G401.6 (cell line): Measurements from ENCODE around the gene CRKL.
"Not testable (repeated sequence)": the region's sequence is repeated elsewhere in the genome, so short reads cannot be mapped to it uniquely, and the experiment has no call there.

ENCODE experiments used
- FAIRE-seq: peaks from 2 replicates; lab custom pipeline; 2012; peaks lifted over from hg19 to GRCh38; lab: Jason Lieb, UNC

CRKL gene

DNA sequence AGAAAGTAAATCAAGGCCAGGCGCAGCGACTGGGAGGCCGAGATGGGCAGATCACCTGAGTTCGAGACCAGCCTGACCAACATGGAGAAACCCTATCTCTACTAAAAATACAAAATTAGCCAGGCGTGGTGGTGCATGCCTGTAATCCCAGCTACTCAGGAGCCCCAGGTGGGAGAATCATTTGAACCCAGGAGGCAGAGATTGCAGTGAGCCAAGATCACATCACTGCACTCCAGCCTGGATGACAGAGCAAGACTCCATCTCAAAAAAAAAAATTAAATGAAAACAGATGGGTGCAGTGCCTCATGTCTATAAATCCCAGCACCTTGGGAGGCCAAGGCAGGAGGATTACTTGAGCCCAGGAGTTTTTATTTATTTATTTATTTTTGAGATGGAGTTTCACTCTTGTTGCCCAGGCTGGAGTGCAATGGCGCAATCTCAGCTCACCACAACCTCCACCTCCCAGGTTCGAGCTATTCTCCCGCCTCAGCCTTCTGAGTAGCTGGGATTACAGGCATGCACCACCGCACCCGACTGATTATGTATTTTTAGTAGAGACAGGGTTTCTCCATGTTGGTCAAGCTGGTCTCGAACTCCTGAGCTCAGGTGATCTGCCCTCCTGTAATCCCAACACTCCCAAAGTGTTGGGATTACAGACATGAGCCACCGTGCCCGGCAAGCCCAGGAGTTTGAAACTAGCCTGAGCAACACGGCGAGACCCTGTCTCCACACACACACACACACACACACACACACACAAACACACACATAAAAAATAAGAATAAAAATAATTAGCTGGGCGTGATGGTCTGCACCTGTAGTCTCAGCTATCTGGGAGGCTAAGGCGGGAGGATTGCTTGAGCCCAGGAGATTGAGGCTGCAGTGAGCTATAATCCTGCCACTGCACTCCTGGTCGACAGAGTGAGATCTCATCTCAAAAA is 15.8 kb upstream of the CRKL start:
- FAIRE-seq = not testable (repeated sequence)

DNA sequence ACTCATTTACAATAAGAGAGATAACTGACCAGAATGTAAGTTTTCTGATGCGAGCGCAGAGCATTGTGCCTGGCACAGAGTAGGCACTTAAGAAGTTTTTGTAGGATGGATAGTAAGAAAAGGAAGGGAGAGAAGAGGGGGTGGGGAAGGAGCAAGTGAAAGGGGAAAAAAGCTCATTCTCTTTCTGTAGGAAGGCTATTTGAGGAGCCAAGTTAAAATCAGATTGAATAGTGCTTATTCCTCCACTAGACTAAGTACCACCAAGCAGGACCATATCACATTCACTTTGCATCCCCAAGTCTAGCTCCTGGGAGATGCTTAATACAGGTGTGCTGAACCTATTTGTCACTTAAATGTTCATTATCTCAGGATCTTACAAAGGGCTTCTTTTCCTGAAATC is 14.1 kb upstream of the CRKL start:
- no peak for FAIRE-seq

DNA sequence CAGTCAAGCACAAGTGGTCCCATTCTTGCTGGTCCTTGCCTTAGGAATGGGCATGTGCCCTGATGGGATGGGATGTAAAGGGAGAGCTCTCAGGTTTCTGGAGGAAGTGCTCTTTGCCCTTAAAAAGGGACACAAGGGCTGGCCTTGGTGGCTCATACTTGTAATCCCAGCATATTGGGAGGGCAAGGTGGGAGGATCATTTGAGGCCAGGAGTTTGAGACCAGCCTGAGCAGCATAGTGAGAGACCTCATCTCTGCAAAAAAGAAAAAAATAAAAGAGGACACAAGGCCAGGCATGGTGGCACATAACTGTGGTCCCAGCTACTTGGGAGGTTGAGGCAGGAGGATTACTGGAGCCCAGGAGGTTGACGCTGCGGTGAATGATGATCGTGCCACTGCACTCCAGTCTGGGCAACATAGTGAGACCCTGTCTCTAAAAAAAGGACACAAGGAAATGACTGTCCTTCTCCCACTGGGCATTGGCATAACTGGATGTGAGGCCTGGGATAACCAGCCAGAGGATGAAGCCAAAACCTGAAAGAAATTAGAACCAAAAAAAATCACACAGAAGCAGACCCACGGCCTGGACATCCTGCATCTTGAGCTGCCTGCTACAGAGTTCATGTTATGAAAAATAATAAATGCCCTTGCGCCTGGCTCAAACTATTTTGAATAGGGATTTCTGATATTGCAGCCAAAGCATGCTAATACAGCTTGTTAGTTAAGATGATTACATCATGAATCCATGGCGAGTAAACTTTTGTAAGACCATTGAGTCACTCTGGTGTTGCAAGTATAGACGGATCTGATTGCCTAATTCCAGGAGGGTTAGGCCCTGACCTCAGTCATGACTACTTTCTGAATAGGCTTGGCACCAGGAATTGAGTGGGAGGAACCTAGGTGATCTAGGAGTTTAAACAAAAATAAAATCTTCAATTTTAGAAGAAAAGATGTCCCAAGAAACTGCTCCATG is 12.9 kb upstream of the CRKL start:
- FAIRE-seq = no peak

DNA sequence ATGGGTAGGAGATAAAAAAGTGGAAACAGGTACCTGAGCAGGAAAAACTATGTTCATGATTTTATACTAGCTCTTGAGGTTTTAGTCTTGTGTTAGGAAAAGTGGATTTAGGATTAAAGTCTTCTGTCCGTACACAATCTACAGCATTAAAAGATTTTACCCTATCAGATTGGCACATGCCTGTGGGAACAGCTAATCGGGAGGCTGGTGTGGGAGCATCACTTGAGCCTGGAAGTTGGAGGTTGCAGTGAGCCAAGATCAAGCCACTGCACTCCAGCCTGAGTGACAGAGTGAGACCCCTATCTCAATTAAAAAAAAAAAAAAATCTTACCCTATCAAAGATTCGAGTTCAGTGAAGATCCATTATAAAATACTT is 12.2 kb upstream of the CRKL start:
- no peak for FAIRE-seq

DNA sequence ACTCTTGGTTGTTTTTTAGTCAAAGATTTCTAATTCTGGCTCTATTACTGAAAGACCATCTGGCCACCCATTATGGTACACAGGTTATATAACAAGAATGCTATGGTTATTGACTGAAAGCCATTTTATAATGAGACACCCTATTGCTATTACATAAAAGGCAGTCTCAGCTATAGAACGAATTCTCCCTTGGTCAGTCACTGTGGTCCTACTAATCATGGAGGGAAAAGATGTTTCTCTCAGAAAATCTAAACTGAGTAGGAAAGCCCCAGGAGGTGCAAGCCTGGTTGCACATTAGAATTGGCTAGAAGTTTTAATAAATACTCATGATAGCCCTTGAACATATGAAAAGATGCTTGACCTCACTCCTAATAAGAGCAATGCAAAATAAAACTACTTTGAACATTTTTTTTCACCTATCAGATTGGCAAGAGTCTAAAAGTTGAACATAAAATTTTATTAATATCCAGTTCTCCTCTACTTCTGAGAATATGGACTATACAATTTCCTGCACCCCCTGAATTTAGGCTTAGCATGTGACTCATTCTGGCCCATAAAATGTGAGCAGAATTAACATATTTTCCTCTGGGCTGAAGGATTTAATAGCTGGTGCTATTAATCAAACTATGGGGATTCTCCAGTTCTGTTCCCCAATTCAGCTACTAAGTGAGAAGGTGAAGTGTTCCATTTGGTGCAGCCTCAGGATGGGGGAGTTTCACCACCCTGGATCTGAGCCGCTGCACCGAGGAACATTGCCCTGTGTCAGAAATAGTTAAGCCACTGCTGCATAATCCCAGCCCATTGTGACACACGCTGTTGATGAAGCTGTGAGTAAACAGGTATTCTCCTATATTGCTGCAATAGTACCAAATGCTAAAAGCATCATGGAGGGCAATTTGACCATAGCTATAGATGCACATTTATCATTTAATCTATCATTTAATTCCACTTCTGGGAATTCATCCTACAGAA is 11.5 kb upstream of the CRKL start:
- no peak for FAIRE-seq

DNA sequence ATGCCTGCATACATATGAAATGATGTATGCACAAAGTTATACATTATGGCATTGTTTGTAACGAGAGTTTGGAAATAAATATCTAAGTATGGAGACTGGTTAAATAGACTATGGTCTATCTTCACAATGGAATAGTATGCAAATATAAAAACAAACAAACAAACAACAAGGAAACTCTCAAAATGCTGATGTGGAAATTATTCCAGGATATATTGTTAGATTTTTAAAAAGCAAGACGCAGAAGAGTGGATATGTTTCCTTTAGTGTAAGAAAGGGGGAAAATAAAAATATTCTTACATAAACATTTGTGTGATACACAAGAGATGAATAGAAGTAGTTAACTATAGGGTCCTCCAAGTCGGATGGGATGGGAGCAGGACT is 10.8 kb upstream of the CRKL start:
- FAIRE-seq = peak; percentile 23

DNA sequence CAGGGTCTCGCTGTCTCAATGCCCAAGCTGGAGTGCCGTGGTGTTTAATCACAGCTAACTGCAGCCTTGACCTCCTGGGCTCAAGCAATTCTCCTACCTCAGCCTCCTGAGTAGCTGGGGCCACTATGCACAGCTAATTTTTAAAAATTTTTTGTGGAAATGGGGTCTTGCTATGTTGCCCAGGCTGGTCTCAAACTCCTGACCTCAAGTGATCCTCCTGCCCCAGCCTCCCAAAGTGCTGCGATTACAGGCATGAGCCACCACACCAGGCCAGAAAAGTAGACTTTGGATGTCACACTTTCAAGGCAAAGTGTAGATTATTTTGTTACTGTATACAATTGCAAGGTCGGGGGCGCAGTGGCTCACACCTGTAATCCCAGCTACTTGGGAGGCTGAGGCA is 8.5 kb upstream of the CRKL start:
- FAIRE-seq = not testable (repeated sequence)

DNA sequence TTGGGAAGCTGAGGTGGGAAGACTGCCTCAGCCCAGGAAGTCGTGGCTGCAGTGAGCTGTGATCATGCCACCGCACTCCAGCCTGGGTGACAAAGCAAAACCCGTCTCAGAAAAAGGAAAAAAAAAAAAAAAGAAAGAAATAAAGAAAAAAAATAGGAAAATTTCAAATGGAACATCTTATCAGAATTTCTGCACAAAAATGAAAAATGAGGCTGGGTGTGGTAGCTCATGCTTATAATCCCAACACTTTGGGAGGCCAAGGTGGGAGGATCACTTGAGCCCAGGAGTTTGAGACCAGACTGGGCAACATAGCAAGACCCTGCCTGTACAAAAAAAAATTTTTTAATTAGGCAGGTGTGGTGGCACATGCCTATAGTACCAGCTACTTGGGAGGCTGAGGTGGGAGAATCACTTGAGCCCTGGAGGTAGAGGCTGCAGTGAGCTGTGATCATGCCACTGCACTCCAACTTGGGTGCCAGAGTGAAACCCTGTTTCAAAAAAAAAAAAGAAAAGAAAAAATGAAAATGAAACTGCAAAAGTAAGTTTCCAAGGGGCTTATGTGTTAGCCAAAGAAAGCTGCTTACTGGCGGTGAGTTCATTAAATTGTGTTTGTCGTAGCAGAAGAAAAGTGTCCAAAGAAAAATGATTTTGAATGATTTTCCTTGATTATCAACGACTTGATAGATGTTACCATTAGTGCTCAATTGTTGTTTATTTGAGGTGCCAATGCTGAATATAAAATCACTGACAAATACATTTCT is 7.5 kb upstream of the CRKL start:
- FAIRE-seq = no peak

DNA sequence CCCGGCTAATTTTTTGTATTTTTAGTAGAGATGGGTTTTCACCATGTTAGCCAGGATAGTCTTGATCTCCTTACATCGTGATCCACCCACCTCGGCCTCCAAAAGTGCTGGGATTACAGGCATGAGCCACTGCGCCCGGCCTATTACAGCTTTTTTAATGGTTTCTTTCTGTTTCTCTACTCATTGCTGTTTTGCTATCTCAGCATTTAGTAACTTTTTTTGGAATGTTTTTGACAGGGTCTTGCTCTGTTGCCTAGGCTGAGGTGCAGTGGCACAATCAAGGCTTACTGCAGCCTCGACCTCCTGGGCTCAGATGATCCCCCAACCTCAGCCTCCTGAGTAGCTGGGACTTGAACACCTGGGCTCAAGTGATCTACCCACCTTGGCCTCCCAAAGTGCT is 4.7 kb upstream of the CRKL start:
- no peak for FAIRE-seq

DNA sequence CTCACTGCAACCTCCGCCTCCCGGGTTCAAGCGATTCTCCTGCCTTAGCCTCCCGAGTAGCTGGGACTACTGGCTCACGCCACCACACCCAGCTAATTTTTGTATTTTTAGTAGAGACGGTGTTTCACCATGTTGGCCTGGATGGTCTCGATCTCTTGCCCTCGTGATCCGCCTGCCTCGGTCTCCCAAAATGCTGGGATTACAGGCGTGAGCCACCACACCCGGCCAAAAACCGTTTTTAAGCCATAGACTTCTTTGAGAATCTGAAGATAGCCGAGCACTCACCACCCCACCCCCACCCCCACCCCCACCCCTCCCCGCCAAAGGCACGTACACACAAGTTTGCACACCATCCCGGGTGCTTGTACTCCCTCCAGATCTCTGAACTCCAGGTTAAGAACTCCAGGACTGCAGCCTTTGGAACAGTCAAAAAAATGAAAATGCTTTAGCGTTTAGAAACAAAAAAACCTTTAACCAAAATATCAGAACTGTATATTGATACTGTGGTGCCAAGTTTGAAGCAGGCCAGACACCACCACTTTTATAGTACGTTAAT is 1.5 kb downstream of the CRKL start:
- no peak for FAIRE-seq

DNA sequence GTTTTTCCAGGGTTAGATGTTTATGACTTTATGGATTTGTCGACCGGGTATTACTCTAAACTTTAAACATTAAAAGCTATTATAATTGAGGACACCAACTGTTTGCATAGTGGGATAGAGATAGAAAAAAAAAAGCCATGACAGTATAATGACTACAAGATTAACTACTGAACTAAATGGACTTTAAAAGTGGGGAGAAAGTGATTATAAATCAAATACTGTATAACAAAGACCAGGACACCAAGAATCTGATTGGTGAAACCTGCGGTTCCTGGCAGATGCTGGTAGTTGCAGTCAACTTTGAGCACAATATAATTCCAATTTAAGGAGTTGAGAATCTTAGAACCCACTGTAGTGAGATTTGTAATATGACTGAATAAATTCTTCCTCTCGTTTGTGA is 2.5 kb downstream of the CRKL start:
- FAIRE-seq = no peak

DNA sequence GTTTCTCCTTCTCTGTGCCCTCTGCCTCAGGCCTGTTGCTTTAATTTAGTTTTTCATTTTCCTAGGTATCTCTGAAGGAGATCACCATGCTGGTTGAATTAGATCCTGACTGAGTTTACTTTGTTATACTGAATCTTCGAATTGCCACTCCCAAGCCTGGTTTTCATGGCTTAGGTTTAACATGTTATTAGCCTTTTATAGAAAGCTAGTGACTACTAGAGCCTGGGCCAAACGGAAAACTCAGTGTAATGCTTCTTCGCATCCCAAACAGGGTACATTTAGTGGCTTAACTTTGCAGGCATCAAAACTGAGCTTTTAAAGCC is 3.6 kb downstream of the CRKL start:
- no peak for FAIRE-seq

DNA sequence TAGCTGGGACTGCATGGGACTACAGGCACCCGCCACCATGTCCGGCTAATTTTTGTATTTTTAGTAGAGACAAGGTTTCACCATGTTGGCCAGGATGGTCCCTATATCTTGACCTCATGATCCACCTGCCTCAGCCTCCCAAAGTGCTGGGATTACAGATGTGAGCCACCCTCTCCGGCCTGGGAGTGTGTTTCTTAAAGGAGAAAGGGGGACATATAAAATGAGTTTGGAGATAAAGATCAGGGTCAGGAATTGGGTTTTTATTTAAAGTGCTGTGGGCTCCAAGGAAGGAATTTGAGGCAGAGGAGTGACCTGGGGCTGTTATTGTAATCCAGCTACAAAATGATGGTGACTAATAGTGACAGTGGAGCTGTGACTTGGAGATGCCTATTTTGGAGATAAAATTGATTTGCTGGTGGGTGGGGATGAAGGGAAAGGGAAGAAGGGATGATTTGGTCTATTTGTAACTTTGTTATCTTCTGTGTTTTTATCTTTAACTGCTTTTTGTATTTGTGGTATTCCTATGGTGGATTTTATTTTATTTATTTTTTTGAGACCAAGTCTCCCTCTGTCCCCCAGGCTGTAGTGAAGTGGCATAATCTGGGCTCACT is 5.0 kb downstream of the CRKL start:
- FAIRE-seq = no peak

DNA sequence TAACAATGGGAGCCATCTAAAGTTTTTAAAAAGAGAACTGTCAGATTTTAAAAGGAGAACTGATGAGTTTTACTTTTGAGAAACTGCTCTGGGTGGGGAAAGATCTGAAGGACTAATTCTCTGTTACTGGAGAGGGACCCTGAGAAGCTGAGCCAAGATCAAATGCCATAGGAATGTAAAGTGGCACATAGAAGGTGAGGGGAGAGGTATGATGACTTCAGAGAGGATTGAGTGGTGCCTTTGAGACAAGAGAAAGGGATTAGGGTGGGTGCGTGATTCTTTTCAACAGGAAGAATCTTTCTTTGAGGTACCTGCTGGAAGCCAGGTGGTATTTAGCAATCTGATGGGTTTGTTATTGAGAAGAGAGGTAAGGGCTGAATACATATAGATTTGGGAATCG is 9.0 kb downstream of the CRKL start:
- no peak for FAIRE-seq

DNA sequence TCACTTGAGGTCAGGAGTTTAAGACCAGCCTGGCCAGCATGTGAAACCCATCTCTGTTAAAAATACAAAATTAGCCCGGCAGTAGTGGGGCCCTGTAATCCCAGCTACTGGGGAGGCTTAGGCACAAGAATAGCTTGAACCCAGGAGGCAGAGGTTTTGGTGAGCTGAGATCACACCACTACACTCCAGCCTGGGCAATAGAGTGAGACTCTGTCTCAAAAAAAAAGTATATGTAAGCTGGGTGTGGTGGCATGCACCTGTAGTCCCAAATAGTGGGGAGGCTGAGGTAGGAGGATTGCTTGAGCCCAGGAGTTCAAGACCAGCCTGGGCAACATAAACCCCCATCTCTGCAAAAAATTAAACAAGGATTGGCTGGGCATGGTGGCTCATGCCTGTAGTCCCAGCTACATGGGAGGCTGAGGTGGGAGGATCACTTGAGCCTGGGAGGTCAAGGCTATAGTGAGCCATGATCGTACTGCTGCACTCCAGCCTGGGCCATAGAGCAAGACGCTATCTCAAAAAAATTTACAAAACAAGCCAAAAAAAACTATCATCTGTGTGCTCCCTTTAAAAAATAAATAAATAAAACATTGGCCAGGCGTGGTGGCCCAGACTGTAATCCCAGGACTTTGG is 10.8 kb downstream of the CRKL start:
- FAIRE-seq = no peak

DNA sequence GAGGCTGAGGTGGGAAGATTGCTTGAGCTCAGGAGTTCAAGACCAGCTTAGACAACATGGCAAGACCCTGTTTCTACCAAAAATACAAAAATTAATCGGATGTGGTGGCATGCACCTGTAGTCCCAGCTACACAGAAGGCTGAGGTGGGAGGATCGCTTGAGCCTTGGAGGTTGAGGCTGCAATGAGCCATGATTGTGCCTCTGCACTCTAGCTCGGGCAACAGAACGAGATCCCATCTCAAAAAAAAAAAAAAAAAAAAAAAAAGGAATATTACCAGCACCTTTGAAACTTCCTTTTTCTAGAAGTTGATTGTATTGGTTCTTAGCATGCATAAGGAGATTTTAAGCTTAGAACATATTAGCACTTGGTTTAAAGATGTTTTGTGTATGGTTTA is 11.4 kb downstream of the CRKL start:
- no peak for FAIRE-seq

DNA sequence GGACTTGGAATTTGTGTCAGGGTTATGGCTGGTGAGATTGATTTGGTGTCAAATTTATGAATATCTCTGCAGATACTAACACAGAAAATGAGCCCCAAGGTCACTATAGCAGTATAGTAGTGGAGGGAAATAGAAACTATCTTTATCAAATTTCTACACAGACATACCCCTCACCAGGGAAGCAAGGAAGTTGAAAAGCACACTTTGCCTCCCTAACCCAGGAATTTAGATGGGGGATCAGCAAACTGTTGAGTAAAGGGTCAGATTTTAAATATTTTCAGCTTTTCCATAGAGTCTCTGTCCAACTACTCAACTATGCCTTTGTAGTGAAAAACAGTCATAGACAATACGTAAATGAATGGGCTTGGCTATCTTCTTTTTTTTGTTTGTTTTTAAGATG is 12.8 kb downstream of the CRKL start:
- FAIRE-seq = no peak

DNA sequence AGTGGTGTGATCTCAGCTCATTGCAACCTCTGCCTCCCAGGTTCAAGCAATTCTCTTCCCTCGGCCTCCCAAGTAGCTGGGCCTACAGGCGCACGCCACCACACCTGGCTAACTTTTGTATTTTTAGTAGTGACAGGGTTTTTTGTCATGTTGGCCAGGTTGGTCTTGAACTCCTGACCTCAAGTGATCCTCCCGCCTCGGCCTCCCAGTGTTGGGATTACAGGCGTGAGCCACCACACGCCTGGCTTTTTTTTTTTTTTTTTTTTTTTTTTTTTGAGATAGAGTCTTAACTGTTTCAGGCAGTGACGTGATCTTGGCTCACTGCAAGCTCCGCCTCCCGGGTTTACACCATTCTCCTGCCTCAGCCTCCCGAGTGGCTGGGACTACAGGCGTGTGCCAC is 13.2 kb downstream of the CRKL start:
- not testable (repeated sequence) for FAIRE-seq

DNA sequence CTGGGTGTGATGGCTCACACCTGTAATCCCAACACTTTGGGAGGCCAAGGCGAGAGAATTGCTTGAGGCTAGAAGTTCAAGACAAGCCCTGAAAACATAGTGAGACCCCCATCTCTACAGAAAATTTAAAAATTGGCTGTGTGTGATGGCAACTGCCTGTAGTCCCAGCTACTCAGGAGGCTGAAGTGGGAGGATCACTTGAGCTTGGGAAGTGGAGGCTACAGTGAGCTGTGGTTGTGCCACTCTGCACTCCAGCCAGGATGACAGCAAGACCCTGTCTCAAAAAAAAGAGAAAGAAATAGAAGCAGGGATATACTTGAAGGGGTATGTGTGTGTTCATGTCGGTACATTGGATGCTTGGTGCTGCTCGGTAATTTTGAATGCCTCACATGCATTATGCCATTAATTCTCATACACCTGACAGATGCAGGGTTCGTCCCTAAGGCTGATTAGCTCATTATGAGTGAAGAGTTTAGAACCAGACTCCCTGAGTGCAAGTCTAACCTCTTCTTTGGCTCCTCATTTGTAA is 14.0 kb downstream of the CRKL start:
- FAIRE-seq = no peak

DNA sequence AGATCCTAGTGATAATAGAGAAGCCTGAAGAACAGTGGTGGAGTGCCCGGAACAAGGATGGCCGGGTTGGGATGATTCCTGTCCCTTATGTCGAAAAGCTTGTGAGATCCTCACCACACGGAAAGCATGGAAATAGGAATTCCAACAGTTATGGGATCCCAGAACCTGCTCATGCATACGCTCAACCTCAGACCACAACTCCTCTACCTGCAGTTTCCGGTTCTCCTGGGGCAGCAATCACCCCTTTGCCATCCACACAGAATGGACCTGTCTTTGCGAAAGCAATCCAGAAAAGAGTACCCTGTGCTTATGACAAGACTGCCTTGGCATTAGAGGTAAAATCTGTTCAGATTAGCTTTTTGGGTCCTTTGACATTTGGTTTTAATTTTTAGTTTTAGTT is 16.7 kb downstream of the CRKL start:
- no peak for FAIRE-seq
